Hematopoietic multipotent progenitor cell treated with erythropoietin and hydrocortisone succinate and interleukin-3 and kit ligand, for 15 days (in vitro differentiated cells): ENCODE results near the gene JDP2.
"Not testable (repeated sequence)": the region's sequence is repeated elsewhere in the genome, so short reads cannot be mapped to it uniquely, and the experiment has no call there.

ENCODE experiments used
- DNase-seq: peaks from one replicate; pipeline ENCODE4 v3.0.0-alpha.2; 2015; ENCODE audit warnings: low spot score

The JDP2 gene

DNA sequence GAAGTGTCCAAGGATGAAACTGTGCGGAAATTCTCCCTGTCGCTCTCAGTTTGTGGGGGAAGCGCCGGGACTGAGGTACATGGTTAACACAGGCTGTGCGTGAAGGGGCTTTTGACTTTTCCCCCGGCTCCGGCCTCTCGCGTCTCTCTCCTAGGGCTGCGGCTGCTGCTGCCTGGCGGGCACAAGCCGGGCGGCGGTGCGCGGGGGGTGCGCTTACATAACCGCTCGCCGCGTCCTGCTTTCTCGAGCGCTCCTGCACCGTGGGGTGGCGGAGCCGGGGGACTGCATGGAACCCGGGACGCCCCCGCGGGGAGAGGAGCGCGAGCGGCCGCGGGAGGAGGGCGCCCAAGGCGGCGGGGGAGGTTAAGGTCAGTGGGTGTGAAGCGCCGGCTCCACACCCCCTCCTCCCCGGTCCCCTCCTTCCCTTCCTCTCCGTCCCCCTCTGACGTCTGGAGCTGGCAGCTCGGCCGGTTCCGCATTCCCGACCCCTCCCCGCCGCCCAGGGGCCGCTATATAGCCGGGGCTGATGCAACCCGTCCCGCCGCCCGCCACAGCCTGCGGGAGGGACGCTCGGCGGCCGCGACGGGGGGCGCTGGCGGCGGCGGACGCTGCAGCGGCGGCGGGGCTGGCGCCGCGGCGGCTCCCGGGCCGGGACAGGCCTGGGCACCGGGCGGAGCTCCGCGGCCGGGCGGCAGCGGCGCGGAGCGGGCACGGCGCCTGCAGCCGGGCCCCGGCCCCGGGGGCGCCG lies at the start of gene JDP2:
Gene JDP2, plus strand, starts transcription at position 541 of the 748 bp plus-strand sequence. CDS start 9,899 bp downstream, outside the sequence.
- no peak for DNase-seq

- no peak for DNase-seq
Measured at GRCh38 chr14:75379246-75379929, 48.4 kb upstream of the JDP2 start.

DNA sequence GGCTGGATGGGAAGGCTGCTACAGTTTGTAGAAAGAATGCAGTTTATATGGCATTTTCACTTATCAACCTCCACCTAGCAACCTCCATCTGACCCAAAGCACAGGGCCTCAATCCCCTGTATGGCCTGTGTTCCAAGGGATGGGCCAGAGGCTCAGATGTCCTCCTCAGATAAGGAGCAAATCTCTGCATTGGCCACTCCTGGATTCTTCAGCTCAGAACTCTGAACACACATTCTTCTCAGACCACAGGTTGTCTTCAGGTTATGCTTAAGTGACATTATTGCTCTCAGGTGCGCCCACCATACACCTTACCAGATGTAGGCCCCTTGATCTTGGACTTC lies 47.9 kb upstream of the JDP2 start:
- DNase-seq = no peak

DNA sequence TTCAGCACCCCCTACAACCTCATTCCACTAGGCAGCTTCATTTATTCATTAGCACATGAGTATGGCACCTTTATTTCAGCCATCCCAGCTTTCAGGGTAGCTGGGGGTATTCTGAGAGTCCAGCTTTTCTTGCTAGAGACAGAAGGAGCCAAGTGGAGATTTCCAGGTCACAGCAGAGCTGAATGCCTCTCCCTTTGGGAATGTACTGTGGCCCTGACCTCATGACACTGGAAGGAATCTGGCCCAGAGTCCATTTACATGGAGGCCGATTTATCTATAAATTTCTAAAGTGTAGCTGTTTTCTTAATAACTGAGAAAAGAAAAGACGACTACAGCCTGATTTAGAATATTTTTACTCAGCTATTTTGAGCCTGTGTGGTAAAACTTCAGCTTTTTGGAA lies 47.2 kb upstream of the JDP2 start:
- DNase-seq = no peak

DNA sequence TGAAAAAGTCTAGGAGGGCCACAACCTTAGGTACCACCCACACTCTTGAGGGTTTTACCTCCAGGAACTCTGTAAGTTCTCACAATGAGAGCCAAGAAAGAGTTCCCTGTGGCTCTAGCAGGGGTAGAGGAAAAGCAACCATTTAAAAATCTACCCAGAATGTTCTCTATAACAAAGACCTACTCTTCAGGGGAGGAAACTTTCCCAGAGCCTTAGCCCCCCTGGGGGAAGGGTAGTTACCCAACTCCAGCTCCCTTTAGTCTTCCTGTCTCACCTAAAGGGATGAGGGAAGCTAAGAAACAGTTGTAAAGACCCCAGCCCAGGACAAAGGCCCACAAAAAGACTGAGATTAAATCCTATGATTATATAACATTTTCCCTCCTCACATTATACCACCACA lies 46.2 kb upstream of the JDP2 start:
- DNase-seq = no peak

DNA sequence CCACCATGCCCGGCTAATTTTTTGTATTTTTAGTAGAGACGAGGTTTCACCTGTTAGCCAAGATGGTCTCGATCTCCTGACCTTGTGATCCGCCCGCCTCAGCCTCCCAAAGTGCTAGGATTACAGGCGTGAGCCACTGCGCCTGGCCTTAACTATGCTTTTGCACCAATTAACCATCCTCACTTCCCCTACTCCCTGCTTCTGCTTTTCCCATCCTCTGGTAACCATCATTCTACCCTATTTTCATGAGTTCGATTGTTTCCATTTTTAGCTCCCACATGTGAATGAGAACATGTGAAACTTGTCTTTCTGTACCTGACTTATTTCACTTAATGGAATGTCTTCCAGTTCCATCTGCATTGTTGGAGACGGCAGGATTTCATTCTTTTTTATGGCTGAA lies 44.6 kb upstream of the JDP2 start:
- not testable (repeated sequence) for DNase-seq

DNA sequence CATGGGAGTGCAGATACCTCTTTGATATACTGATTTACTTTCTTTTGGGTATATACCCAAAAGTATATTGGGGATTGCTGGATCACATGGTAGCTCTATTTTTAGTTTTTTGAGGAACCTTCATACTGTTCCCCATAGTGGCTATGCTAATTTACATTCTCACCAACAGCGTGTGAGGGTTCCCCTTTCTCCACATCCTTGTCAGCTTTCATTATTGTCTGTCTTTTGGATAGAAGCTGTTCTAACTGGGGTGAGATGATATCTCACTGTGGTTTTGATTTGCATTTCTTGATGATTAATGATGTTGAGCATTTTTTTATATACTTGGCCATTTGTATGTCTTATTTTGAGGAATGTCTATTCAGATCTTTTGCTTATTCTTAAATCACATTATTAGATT lies 44.1 kb upstream of the JDP2 start:
- DNase-seq = no peak

- no peak for DNase-seq
Measured at GRCh38 chr14:75389679-75390078, 38.1 kb upstream of the JDP2 start.

- DNase-seq = no peak
Measured at GRCh38 chr14:75390183-75390582, 37.6 kb upstream of the JDP2 start.

GRCh38 chr14:75391953-75392352 lies 35.9 kb upstream of the JDP2 start:
- no peak for DNase-seq

- no peak for DNase-seq
Measured at GRCh38 chr14:75392686-75393641, 34.9 kb upstream of the JDP2 start.

DNA sequence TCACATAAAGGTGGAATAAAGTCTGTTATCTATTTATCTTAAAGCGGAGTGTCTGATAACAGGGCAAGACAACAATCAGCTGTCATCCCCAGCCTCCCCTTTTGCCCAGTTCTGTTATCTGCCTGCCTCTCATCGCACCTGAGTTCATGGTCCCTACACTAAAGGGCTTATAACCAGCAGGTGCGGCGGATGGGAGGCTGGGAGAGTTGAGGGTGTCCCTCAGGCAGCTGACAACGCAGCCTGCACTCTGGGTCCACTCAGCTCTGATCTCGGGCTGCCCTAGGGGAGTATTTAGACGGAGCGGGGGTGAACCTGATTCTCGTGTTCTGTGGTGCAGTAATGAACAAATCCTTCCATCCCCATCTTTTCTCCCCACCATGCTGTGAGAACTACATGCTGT lies 34.0 kb upstream of the JDP2 start:
- no peak for DNase-seq

GRCh38 chr14:75395862-75396261 lies 32.0 kb upstream of the JDP2 start:
- DNase-seq = no peak

GRCh38 chr14:75399321-75399720 lies 28.5 kb upstream of the JDP2 start:
- DNase-seq = no peak

GRCh38 chr14:75399843-75400775 lies 27.7 kb upstream of the JDP2 start:
- DNase-seq = no peak

DNA sequence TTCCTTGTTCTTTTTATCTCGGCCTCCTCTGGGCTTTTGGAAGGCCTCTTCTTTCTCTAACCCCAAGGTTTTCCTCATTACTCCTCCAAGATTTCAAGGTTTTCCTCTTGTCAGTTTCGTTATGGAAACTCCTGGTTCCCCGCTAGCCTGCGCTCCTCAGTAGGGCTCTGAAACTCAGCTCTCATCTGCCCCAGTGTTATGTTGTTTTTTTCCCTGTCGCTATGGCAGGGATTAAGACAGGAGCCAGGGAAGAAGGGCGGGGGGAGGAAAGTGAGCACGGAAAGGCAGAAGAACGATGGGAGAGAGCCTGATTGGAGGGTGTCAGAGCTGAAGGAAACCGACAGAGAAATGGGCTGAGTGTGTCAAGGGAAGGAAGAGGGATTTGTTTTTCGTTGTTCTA lies 26.5 kb upstream of the JDP2 start:
- DNase-seq = no peak

DNA sequence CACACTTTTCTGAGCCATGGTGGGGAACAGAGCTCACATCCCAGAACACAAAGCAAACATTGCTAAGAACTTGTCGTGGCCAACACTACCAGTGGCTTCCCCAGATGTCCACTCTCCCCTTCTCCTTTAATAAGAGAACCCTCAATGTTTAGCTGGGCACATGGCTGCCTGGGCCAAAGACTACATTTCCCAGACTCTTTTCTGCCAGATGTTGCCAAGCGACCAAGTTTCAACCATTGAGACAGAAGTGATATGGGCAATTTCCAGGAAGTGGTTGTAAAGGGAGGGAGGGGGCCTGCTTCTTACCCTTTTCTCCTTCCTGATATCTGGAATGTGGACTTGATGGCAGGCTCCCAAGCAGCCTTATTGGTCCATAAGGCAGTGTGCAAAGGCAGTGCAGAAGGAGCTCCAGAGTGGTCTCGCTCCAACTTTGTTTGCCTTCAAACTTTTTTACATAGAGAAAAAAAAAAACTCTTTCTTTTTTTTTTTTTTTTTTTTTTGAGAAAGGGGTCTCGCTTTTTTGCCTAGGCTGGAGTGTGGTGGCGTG lies 24.9 kb upstream of the JDP2 start:
- DNase-seq = no peak

DNA sequence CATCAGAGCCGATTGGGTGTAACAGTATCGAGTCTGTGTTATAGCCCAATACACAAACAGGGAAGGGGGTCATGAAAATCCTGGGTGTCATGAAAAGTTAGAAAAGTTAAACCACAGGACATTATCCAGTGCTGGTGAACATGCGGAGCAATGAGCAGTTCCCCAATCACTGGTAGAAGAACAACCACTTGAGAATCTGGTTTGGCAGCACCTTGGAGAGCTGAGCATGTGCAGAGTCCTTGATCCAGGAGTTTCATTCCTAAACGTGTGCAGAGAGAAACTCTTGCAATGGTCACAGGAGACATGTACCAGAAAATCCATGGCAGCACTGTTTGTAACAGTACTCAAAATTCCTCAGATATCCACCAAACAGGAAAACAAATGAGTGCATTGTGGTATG lies 23.0 kb upstream of the JDP2 start:
- no peak for DNase-seq

GRCh38 chr14:75406102-75406501 lies 21.7 kb upstream of the JDP2 start:
- DNase-seq = no peak

DNA sequence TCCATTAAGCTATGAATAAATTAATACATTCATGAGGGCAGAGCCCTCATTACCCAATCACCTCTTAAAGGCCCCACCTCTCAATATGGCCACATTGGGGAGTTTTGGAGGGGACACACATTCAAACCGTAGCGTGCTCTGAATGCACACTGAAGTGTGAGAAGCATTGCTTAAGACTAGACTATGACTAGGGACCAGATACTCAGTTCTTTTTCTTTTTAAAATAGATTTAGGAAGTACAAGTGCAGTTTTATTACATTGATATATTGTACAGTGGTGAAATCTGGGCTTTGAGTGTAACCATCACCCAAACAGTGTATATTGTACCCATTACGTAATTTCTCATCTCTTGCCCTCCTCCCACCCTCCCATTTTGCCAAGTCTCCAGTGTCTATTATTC lies 21.0 kb upstream of the JDP2 start:
- DNase-seq = no peak
